ENCODE results near the gene VEPH1.

GRCh38 chr3:157479464-157480243, 23.6 kb downstream of the VEPH1 start:
- TF ChIP-seq CTCF (IDR thresholded peaks at IDR 0.05; ENCODE audit: insufficient read depth, low read length), result no peak
- TF ChIP-seq POLR2AphosphoS5 (IDR thresholded peaks at IDR 0.05; ENCODE audit: low read depth), result no peak
